ENCODE results near the gene DACT1. TPM values are rescaled to one million over a fixed set of nuclear protein-coding genes. Genes with fewer than 3 reads are reported as not detected.

Gene DACT1
- total RNA-seq, 1 experiment from 2014 or later, result not detected

DNA sequence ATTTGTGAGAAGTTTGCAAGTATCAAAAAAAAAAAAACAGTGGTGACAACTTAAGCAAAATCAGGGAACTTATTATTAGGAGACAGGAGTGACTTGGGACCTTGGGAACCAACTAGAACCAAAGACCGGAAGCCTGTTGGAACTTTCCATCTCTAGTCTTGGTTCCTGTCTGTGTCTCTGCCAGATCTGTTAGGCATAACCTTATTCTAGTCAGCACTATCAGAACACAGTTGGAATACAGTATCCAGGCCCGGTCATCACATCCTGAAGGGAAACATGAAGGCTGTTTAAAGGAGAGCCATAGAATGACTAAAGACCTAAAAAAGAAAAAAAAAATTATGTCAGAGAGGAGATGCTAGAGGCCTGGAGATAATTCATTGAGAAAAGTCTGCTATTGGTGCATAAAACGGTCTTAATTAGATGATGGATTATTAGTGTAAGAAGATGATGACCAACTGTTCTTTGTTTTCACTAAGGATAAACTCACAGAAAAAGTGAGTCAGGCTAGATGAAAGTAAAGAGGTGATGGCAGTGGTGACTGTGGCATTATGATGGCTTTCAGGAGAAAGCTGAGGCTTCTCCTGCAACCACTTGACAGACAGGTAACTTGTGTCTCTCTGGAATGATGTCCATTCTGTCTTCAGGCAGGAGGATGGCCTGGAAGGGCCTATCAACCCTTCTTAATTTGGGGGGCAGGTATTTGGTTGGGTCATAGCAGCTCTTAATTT, 28.2 kb downstream of the DACT1 start:
- POLR2A ChIA-PET, result no interaction called here
- no peak for DNase-seq (ENCODE audit: unreplicated experiment)
- Mint-ChIP-seq H3K27me3 (ENCODE audit: insufficient read depth, unreplicated experiment) (peaks cover 54% of the 10 kb centered on the region), H3K27ac (ENCODE audit: low read depth, unreplicated experiment) (no peak overlapping the region), H3K36me3 (ENCODE audit: insufficient read depth, unreplicated experiment) (no peaks in the 10 kb centered on the region), H3K4me3 (ENCODE audit: unreplicated experiment) (no peak overlapping the region), H3K9me3 (ENCODE audit: unreplicated experiment) (no peaks in the 10 kb centered on the region), H3K4me1 (ENCODE audit: insufficient read depth, unreplicated experiment) (no peaks in the 10 kb centered on the region)
- no peak for TF ChIP-seq CTCF (IDR thresholded peaks at IDR 0.05; ENCODE audit: unreplicated experiment)
- CTCF ChIA-PET, result no interaction called here
- intact Hi-C loops (cut with micrococcal nuclease), result no loop called here
- BruUV-seq (replicated peaks), result no TSS peak

DNA sequence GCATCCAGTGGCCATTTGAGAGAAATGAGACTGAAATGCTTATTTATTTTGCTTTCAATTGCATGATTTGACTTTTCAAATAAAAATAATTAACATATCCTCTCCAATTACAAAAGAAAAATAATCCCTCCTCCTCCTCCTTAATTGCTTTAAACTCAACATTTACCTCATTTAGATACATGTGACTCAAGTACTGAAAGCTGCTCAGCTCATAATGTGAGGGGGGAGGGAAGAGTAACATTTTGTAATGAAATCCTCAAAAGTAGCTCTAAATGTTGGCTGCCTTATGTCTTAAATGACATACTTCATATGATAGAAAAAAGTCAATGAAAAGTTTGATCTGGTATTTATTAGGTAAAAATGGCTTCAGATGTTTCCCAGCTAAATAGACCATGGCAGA, 29.0 kb downstream of the DACT1 start:
- no peak for TF ChIP-seq CTCF (IDR thresholded peaks at IDR 0.05; ENCODE audit: unreplicated experiment)
- Mint-ChIP-seq H3K4me3 (ENCODE audit: unreplicated experiment) (no peak overlapping the region), H3K27me3 (ENCODE audit: insufficient read depth, unreplicated experiment) (peaks cover 62% of the 10 kb centered on the region), H3K36me3 (ENCODE audit: insufficient read depth, unreplicated experiment) (no peaks in the 10 kb centered on the region), H3K27ac (ENCODE audit: low read depth, unreplicated experiment) (no peak overlapping the region), H3K9me3 (ENCODE audit: unreplicated experiment) (no peaks in the 10 kb centered on the region), H3K4me1 (ENCODE audit: insufficient read depth, unreplicated experiment) (no peaks in the 10 kb centered on the region)
- CTCF ChIA-PET, result interaction anchor here (0.6 kb wide), 1 partner anchor 817 kb away, joined by 3 read pairs; no protein-coding TSS in a partner anchor
- no peak for DNase-seq (ENCODE audit: unreplicated experiment)
- POLR2A ChIA-PET, result no interaction called here
- BruUV-seq (replicated peaks), result no TSS peak
- intact Hi-C loops (cut with micrococcal nuclease), result no loop called here

GRCh38 chr14:58667900-58668299, 30.1 kb downstream of the DACT1 start:
- H3K4me3 Mint-ChIP-seq (ENCODE audit: unreplicated experiment), result no peak overlapping the region
- H3K27ac Mint-ChIP-seq (ENCODE audit: low read depth, unreplicated experiment), result no peak overlapping the region
- H3K4me1 Mint-ChIP-seq (ENCODE audit: insufficient read depth, unreplicated experiment), result no peaks in the 10 kb centered on the region
- ChIA-PET CTCF (interaction anchor here (1.3 kb wide), 1 partner anchor 29 kb away, joined by 3 read pairs; no protein-coding TSS in a partner anchor), POLR2A (interaction anchor here (1.3 kb wide), 1 partner anchor 9 kb away, joined by 3 read pairs; no protein-coding TSS in a partner anchor)
- no TSS peak for BruUV-seq (replicated peaks)
- TF ChIP-seq CTCF (IDR thresholded peaks at IDR 0.05; ENCODE audit: unreplicated experiment), result no peak
- H3K9me3 Mint-ChIP-seq (ENCODE audit: unreplicated experiment), result no peaks in the 10 kb centered on the region
- intact Hi-C loops (cut with micrococcal nuclease), result no loop called here
- H3K36me3 Mint-ChIP-seq (ENCODE audit: insufficient read depth, unreplicated experiment), result no peaks in the 10 kb centered on the region
- peak; percentile 4 for DNase-seq (ENCODE audit: unreplicated experiment)
- peaks cover 73% of the 10 kb centered on the region for H3K27me3 Mint-ChIP-seq (ENCODE audit: insufficient read depth, unreplicated experiment)

GRCh38 chr14:58668848-58669480, 31.2 kb downstream of the DACT1 start:
- Mint-ChIP-seq H3K36me3 (ENCODE audit: insufficient read depth, unreplicated experiment) (no peaks in the 10 kb centered on the region), H3K4me1 (ENCODE audit: insufficient read depth, unreplicated experiment) (no peaks in the 10 kb centered on the region), H3K27ac (ENCODE audit: low read depth, unreplicated experiment) (no peak overlapping the region), H3K27me3 (ENCODE audit: insufficient read depth, unreplicated experiment) (peaks cover 76% of the 10 kb centered on the region), H3K9me3 (ENCODE audit: unreplicated experiment) (no peaks in the 10 kb centered on the region), H3K4me3 (ENCODE audit: unreplicated experiment) (no peak overlapping the region)
- no peak for TF ChIP-seq CTCF (IDR thresholded peaks at IDR 0.05; ENCODE audit: unreplicated experiment)
- no peak for DNase-seq (ENCODE audit: unreplicated experiment)
- POLR2A ChIA-PET, result interaction anchor here (1.3 kb wide), 1 partner anchor 10 kb away, joined by 3 read pairs; no protein-coding TSS in a partner anchor
- no TSS peak for BruUV-seq (replicated peaks)
- intact Hi-C loops (cut with micrococcal nuclease), result no loop called here
- CTCF ChIA-PET, result interaction anchor here (0.6 to 1.3 kb wide), 3 partner anchors 30 to 425 kb away, joined by 3 read pairs; no protein-coding TSS in a partner anchor

Measured in MCF 10A (cell line).